GM12873 (cell line): ENCODE measurements around the gene FUT3.

ENCODE experiments used
- CTCF ChIP-seq: IDR thresholded peaks from 2 replicates; pipeline ENCODE4 v1.5.1; 2012; ENCODE audit warnings: low read depth, mild to moderate bottlenecking, moderate library complexity, low read length, control low read depth; ENCODE audit not compliant: insufficient read depth; ENCODE audit errors: missing control alignments

The FUT3 gene

GRCh38 chr19:5814852-5815246 is 36.4 kb downstream of the FUT3 start:
- TF ChIP-seq CTCF: no peak

GRCh38 chr19:5814123-5814851 is 37.0 kb downstream of the FUT3 start:
- TF ChIP-seq CTCF: no peak

- no peak for TF ChIP-seq CTCF
Measured at GRCh38 chr19:5811117-5811516, 40.1 kb downstream of the FUT3 start.

- no peak for TF ChIP-seq CTCF
Measured at GRCh38 chr19:5809469-5809868, 41.8 kb downstream of the FUT3 start.

GRCh38 chr19:5809053-5809452 is 42.2 kb downstream of the FUT3 start:
- no peak for TF ChIP-seq CTCF

GRCh38 chr19:5808120-5808816 is 43.0 kb downstream of the FUT3 start:
- TF ChIP-seq CTCF: no peak

GRCh38 chr19:5806905-5807304 is 44.3 kb downstream of the FUT3 start:
- TF ChIP-seq CTCF: no peak
